Body of pancreas (tissue), 4 donors: Measurements from ENCODE around the gene CLMN. TPM values are rescaled to one million over a fixed set of nuclear protein-coding genes. Genes with fewer than 3 reads are reported as not detected.

ENCODE experiments used
- ATAC-seq: fragments of 150-250 bp; one replicate; pipeline ENCODE4 v1.9.1; 2016
- DNase-seq, 4 donors: peaks; one replicate each; pipeline ENCODE4 v3.0.0-alpha.2; 2019
- H3K27ac ChIP-seq, 4 donors: fragments of 200-600 bp; sonication (generic); 1 replicate in 3 of 4; 2 replicates in 1 of 4; pipeline versions ENCODE4 v1.5.1 to v1.6.1; 2016 to 2019; ENCODE audit warnings: mild to moderate bottlenecking in 1 of 4, mixed read lengths in 1 of 4, moderate library complexity in 1 of 4
- H3K27me3 ChIP-seq, 2 donors: fragments of 200-600 bp; sonication (generic); one replicate each; pipeline ENCODE4 v1.6.0; 2016; ENCODE audit warnings: mild to moderate bottlenecking in 1 of 2
- H3K36me3 ChIP-seq, 2 donors: fragments of 200-600 bp; sonication (generic); replicated peaks in 1 of 2; 2 replicates each; pipeline ENCODE4 v1.5.1; 2016; ENCODE audit warnings: low read depth in 2 of 2; ENCODE audit not compliant: insufficient read depth in 1 of 2
- H3K4me1 ChIP-seq: fragments of 200-600 bp; sonication (generic); one replicate; pipeline ENCODE4 v1.6.0; 2016
- H3K4me3 ChIP-seq, 2 donors: fragments of 200-600 bp; sonication (generic); 1 replicate in 1 of 2; 2 replicates in 1 of 2; pipeline ENCODE4 v1.5.1; 2016 to 2019
- H3K9me3 ChIP-seq, 3 donors: fragments of 200-600 bp; sonication (generic); 1 replicate in 2 of 3; 2 replicates in 1 of 3; pipeline ENCODE4 v1.5.1; 2016
- CTCF ChIP-seq, 7 experiments: fragments of 450-650 bp in 4 of 7; fragments of 200-600 bp in 3 of 7; sonication (generic) in 3 of 7; IDR thresholded peaks; one replicate each; pipeline ENCODE4 v1.5.1; 2016 to 2019; ENCODE audit warnings: antibody characterized with exemption in 7 of 7
- POLR2A ChIP-seq, 3 donors: fragments of 450-650 bp; IDR thresholded peaks; one replicate each; pipeline ENCODE4 v1.6.1; 2016; ENCODE audit warnings: antibody characterized with exemption in 3 of 3, mild to moderate bottlenecking in 2 of 3
- WGBS, 2 donors: methylation state at CpG; one replicate each; pipeline ENCODE4 v1.1.5; 2017; 5-methylcytosine and 5-hydroxymethylcytosine counted together
- intact Hi-C: fragments of 100-400 bp; cut with DNase I; formaldehyde crosslinking; loops from one replicate; pipeline ENCODE4 v1.15.1; 2023
- total RNA-seq, 2 donors: library from RNA; depleted of rRNA; stranded (reverse); fragments of >200 nt; gene quantifications; one replicate each; pipeline ENCODE4 v1.1.0, GENCODE V29; 2016

CLMN gene
- total RNA-seq, 2 donors from 2014 or later, result 53.7 to 54.7 TPM

GRCh38 chr14:95238487-95239298 lies 81.0 kb downstream of the CLMN start:
- WGBS, 2 donors, result 97% methylated on average over 8 to 10 of the region's 10 CpGs
- Histone ChIP-seq H3K27me3 (no peaks in the 10 kb centered on the region), H3K27ac (peak overlapping the region in 2 of 4 donors; percentile 10 to 11)

GRCh38 chr14:95237958-95238340 lies 81.8 kb downstream of the CLMN start:
- H3K4me1 ChIP-seq, result peaks cover 80% of the 10 kb centered on the region
- no peak for DNase-seq
- H3K27ac ChIP-seq, result peak overlapping the region in 2 of 4 donors; percentile 2 to 11
- H3K27me3 ChIP-seq, result no peaks in the 10 kb centered on the region
- ATAC-seq, result no peak
- intact Hi-C loops, result no loop called here
- no peak for TF ChIP-seq CTCF (IDR thresholded peaks at IDR 0.05)
- no peak for TF ChIP-seq POLR2A (IDR thresholded peaks at IDR 0.05)
- no peaks in the 10 kb centered on the region for H3K36me3 ChIP-seq
- H3K4me3 ChIP-seq, result no peak overlapping the region
- H3K9me3 ChIP-seq, result no peaks in the 10 kb centered on the region
- WGBS, 2 donors, result 83 to 84% methylated on average over 11 of the region's 11 CpGs

More at GRCh38 chr14:95238487-95239298, 81.0 kb downstream of the CLMN start:
- TF ChIP-seq POLR2A (IDR thresholded peaks at IDR 0.05) (no peak), CTCF (IDR thresholded peaks at IDR 0.05) (no peak)
- Histone ChIP-seq H3K36me3 (no peaks in the 10 kb centered on the region), H3K4me1 (peaks cover 73% of the 10 kb centered on the region), H3K4me3 (no peak overlapping the region), H3K9me3 (no peaks in the 10 kb centered on the region)
- intact Hi-C loops, result no loop called here
- DNase-seq, result no peak
- ATAC-seq, result no peak

- intact Hi-C loops, result no loop called here
- ATAC-seq (no peak), DNase-seq (peak in 1 of 4 donors; percentile 32)
- TF ChIP-seq POLR2A (IDR thresholded peaks at IDR 0.05) (no peak), CTCF (IDR thresholded peaks at IDR 0.05) (no peak)
- Histone ChIP-seq H3K4me1 (peaks cover 86% of the 10 kb centered on the region), H3K27me3 (no peaks in the 10 kb centered on the region), H3K4me3 (no peak overlapping the region), H3K9me3 (no peaks in the 10 kb centered on the region), H3K36me3 (no peaks in the 10 kb centered on the region), H3K27ac (peak overlapping the region in 2 of 4 donors; percentile 2 to 5)
- 69 to 80% methylated on average over 14 to 17 of the region's 17 CpGs for WGBS, 2 donors
Observed at GRCh38 chr14:95237121-95237957, 82.4 kb downstream of the CLMN start.

- H3K4me3 ChIP-seq, result no peak overlapping the region
- no peaks in the 10 kb centered on the region for H3K27me3 ChIP-seq
- ATAC-seq (no peak), DNase-seq (no peak)
- no peaks in the 10 kb centered on the region for H3K9me3 ChIP-seq
- H3K36me3 ChIP-seq, result no peaks in the 10 kb centered on the region
- intact Hi-C loops, result no loop called here
- peaks cover 90% of the 10 kb centered on the region for H3K4me1 ChIP-seq
- TF ChIP-seq CTCF (IDR thresholded peaks at IDR 0.05), result no peak
- no peak for TF ChIP-seq POLR2A (IDR thresholded peaks at IDR 0.05)
- peak overlapping the region; percentile 10 to 84 (median 30) for H3K27ac ChIP-seq
- 40 to 66% methylated on average over 2 to 12 of the region's 12 CpGs for WGBS, 2 donors
Observed at GRCh38 chr14:95236221-95236620, 83.5 kb downstream of the CLMN start.
